ENCODE measurements around the gene FBXO24.
"Not testable (repeated sequence)": the region's sequence is repeated elsewhere in the genome, so short reads cannot be mapped to it uniquely, and the experiment has no call there.

Gene FBXO24

GRCh38 chr7:100563100-100563564, 23.0 kb upstream of the FBXO24 start:
- H3K4me3 Mint-ChIP-seq, result no peak overlapping the region
- no peaks in the 10 kb centered on the region for H3K9me3 Mint-ChIP-seq
- H3K27me3 Mint-ChIP-seq (ENCODE audit: low read depth), result no peaks in the 10 kb centered on the region
- peaks cover 6% of the 10 kb centered on the region for H3K36me3 Mint-ChIP-seq (ENCODE audit: low read depth)
- peak overlapping the region in 1 of 3 experiments; percentile 56 for H3K27ac Mint-ChIP-seq
- peaks cover 13% of the 10 kb centered on the region for H3K4me1 Mint-ChIP-seq
- TF ChIP-seq, protein P1, sequence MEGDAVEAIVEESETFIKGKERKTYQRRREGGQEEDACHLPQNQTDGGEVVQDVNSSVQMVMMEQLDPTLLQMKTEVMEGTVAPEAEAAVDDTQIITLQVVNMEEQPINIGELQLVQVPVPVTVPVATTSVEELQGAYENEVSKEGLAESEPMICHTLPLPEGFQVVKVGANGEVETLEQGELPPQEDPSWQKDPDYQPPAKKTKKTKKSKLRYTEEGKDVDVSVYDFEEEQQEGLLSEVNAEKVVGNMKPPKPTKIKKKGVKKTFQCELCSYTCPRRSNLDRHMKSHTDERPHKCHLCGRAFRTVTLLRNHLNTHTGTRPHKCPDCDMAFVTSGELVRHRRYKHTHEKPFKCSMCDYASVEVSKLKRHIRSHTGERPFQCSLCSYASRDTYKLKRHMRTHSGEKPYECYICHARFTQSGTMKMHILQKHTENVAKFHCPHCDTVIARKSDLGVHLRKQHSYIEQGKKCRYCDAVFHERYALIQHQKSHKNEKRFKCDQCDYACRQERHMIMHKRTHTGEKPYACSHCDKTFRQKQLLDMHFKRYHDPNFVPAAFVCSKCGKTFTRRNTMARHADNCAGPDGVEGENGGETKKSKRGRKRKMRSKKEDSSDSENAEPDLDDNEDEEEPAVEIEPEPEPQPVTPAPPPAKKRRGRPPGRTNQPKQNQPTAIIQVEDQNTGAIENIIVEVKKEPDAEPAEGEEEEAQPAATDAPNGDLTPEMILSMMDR (IDR thresholded peaks at IDR 0.05; ENCODE audit: unreplicated experiment in 3 of 3), result no peak

DNA sequence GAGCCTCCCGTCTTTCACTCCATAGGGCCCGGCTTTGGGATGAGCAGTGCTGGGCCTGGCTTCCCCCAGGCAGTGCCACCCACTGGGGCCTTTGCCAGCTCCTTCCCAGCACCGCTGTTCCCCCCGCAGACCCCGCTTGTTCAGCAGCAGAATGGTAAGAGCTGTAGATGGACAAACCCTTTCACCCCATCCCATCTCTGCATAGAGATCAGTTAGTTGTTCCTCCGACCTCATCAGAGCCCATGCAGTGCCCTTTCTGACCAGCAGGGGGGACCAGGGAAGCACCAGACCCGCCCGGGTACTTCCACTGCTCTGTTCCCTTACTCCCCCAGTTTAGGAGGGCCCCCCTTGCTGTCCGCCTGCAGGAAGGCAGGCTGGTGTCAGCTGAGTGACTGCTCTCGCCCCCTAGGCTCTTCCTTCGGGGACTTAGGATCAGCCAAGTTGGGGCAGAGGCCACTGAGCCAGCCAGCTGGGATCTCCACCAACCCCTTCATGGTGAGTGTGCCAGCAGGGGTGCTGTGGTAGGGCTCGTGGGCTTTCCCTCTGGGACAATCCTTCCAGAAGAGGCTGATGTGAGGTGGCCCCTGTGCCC, 22.2 kb upstream of the FBXO24 start:
- H3K4me1 Mint-ChIP-seq, result peaks cover 17% of the 10 kb centered on the region
- H3K27me3 Mint-ChIP-seq (ENCODE audit: low read depth), result peaks cover 3% of the 10 kb centered on the region
- TF ChIP-seq, protein P1 (IDR thresholded peaks at IDR 0.05; ENCODE audit: unreplicated experiment in 3 of 3), result peak; percentile 91 to 93 (median 92)
- H3K9me3 Mint-ChIP-seq, result no peaks in the 10 kb centered on the region
- H3K27ac Mint-ChIP-seq, result no peak overlapping the region
- peaks cover 6% of the 10 kb centered on the region for H3K36me3 Mint-ChIP-seq (ENCODE audit: low read depth)
- H3K4me3 Mint-ChIP-seq, result no peak overlapping the region

DNA sequence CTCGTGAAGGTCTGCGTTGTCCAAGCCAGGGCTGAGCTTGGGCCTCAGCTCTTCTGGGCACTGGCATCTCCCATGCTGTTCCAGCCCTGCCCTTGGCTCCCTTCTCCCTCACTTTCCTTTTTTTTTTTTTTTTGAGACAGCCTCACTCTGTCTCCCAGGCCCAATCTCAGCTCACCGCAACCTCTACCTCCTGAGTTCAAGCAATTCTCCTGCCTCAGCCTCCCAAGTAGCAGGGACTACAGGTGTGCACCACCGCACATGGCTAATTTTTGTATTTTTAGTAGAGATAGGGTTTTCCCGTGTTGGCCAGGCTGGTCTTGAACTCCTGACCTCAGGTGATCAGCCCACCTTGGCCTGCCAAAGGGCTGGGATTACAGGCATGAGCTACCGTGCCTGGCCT, 21.7 kb upstream of the FBXO24 start:
- H3K27me3 Mint-ChIP-seq (ENCODE audit: low read depth); H3K36me3 Mint-ChIP-seq (ENCODE audit: low read depth); H3K4me3 Mint-ChIP-seq; H3K9me3 Mint-ChIP-seq: not testable (repeated sequence)
- Mint-ChIP-seq H3K4me1 (peaks cover 22% of the 10 kb centered on the region), H3K27ac (peak overlapping the region in 1 of 3 experiments; percentile 17)

DNA sequence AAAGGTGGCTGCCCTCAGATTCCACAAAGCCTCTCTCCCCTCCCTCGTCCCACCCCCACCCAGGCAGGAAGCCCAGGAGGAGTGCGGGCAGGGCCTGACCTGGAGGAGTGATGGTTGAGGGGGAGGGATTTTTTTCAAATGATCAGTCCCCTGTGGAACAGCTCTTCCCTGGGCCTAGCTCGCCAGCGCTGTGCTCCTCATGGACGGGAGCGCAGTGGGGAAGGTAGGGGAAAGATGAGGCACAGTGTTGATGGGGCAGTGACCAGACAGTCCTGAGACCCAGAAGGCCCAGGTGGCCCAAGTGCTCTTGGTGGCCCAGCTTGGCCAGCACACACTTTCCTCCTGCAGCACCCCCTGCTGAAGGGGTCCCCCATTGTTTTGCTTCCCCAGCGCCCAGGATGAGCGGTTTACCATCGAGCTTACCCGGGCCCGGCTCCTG, 21.0 kb upstream of the FBXO24 start:
- H3K27me3 Mint-ChIP-seq (ENCODE audit: low read depth), result peaks cover 9% of the 10 kb centered on the region
- no peak overlapping the region for H3K27ac Mint-ChIP-seq
- H3K36me3 Mint-ChIP-seq (ENCODE audit: low read depth), result peaks cover 6% of the 10 kb centered on the region
- TF ChIP-seq, protein P1 (IDR thresholded peaks at IDR 0.05; ENCODE audit: unreplicated experiment in 3 of 3), result no peak
- H3K9me3 Mint-ChIP-seq, result no peaks in the 10 kb centered on the region
- H3K4me1 Mint-ChIP-seq, result peaks cover 23% of the 10 kb centered on the region
- H3K4me3 Mint-ChIP-seq, result no peak overlapping the region

DNA sequence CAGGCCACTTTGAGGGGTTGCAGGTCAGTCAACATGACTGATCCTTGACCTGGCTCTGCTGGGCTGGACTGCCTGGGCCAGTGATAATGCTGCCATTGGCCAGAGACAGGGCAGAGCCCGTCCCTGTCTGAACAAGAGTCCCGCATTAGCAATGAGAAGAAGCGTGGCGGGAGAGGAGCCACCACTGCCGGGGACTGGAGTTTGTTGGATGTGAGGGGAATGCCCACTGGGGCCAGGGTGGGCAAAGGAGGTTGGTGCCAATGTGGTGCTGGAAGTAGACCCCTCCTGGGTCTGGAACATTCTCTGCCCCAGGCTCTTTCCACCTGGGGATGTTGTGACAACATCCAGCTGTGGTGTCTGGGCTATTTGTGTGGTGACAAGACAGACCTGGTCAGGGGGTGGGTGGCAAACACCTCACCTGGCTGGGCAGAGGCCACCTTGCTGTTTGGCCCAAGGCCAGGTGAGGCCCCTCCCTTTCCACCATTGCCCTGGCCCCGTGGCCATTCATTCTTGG, 20.1 kb upstream of the FBXO24 start:
- H3K4me3 Mint-ChIP-seq, result no peak overlapping the region
- TF ChIP-seq, protein P1 (IDR thresholded peaks at IDR 0.05; ENCODE audit: unreplicated experiment in 3 of 3), result no peak
- H3K27ac Mint-ChIP-seq, result peak overlapping the region in 1 of 3 experiments; percentile 38
- peaks cover 23% of the 10 kb centered on the region for H3K4me1 Mint-ChIP-seq
- peaks cover 13% of the 10 kb centered on the region for H3K27me3 Mint-ChIP-seq (ENCODE audit: low read depth)
- no peaks in the 10 kb centered on the region for H3K9me3 Mint-ChIP-seq
- H3K36me3 Mint-ChIP-seq (ENCODE audit: low read depth), result peaks cover 6% of the 10 kb centered on the region

GRCh38 chr7:100567031-100567730, 18.9 kb upstream of the FBXO24 start:
- peak overlapping the region; percentile 5 to 38 (median 10) for H3K27ac Mint-ChIP-seq

More at GRCh38 chr7:100567031-100567730, 18.9 kb upstream of the FBXO24 start:
- peak overlapping the region in 1 of 3 experiments; percentile 2 for H3K4me3 Mint-ChIP-seq
- TF ChIP-seq, protein P1 (IDR thresholded peaks at IDR 0.05; ENCODE audit: unreplicated experiment in 3 of 3), result no peak
- H3K9me3 Mint-ChIP-seq, result no peaks in the 10 kb centered on the region
- peaks cover 6% of the 10 kb centered on the region for H3K36me3 Mint-ChIP-seq (ENCODE audit: low read depth)
- H3K27me3 Mint-ChIP-seq (ENCODE audit: low read depth), result peaks cover 24% of the 10 kb centered on the region
- peaks cover 29% of the 10 kb centered on the region for H3K4me1 Mint-ChIP-seq

Measured in nephron (organoid).